ENCODE data around the gene ANKUB1.

DNA sequence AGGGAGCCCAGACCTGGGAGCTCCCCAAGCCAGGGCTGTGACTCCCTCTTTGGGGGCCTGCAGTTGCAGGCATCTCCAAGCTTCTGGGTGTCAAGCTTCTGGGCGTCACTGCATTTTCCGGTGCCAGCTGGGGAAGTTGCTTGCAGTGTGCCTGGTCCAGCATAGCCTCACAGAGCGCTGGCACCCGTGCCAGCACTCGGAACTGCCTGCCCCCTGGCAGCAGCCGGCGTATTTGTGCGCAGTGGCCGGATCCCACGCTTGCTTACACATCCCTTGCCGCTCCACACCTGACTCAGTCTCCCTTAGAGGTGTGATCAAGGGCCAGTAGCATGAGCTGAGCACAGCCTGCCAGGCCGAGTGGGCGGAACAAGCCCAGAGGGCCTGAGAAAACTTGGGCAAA is 77.1 kb downstream of the ANKUB1 start:
- no peak for TF ChIP-seq CTCF (IDR thresholded peaks at IDR 0.05)
- no peak for TF ChIP-seq POLR2A (IDR thresholded peaks at IDR 0.05)

Measured in right lobe of liver (tissue), 4 donors.